PC-3 (cell line): ENCODE results near the gene MFAP2. TPM values are rescaled to one million over a fixed set of nuclear protein-coding genes. Genes with fewer than 3 reads are reported as not detected.

Experiments
- ATAC-seq: fragments of 200-7000 bp; cut with Tn5 transposase; 2 replicates; pipeline ENCODE4 v1.9.1; 2020; ENCODE audit warnings: mild to moderate bottlenecking, moderate library complexity
- BruUV-seq: library from RNA; stranded (reverse); fragments of 400-500 nt; replicated peaks from 2 replicates; lab custom pipeline; 2021; lab: Mats Ljungman, UMichigan
- CTCF ChIA-PET: fragments of 300-600 bp; sonication (Branson Sonifier 250); formaldehyde crosslinking; loops from one replicate; lab custom pipeline; 2022; ENCODE audit warnings: antibody characterized with exemption; lab: Charles Lee
- POLR2A ChIA-PET: fragments of 300-600 bp; sonication (Branson Sonifier 250); formaldehyde crosslinking; loops from one replicate; lab custom pipeline; 2022; ENCODE audit warnings: antibody characterized with exemption; ENCODE audit not compliant: unreplicated experiment; lab: Charles Lee
- DNase-seq: peaks from one replicate; pipeline ENCODE4 v3.0.0-alpha.2; 2015
- H2AFZ ChIP-seq: fragments of 300-600 bp; sonication (generic); 2 replicates; pipeline ENCODE4 v1.6.0; 2016; ENCODE audit warnings: antibody characterized with exemption, low read length
- H3F3A ChIP-seq: fragments of 300-600 bp; sonication (generic); one replicate; pipeline ENCODE4 v1.6.0; 2017; ENCODE audit warnings: antibody characterized with exemption, low read length, control low read depth, mild to moderate bottlenecking; ENCODE audit not compliant: unreplicated experiment
- H3K27ac ChIP-seq: fragments of 300-600 bp; sonication (generic); 2 replicates; pipeline ENCODE4 v1.5.1; 2016; ENCODE audit warnings: mild to moderate bottlenecking, low read length
- H3K27me3 ChIP-seq: fragments of 300-600 bp; sonication (generic); 2 replicates; pipeline ENCODE4 v1.6.1; 2016; ENCODE audit warnings: low read length, mixed read lengths
- H3K36me3 ChIP-seq: fragments of 300-600 bp; sonication (generic); 2 replicates; pipeline ENCODE4 v1.6.1; 2016; ENCODE audit warnings: low read depth, mixed run types, low read length, mixed read lengths
- H3K4me1 ChIP-seq: fragments of 300-600 bp; sonication (generic); 2 replicates; pipeline ENCODE4 v1.5.1; 2016; ENCODE audit warnings: low read length; ENCODE audit not compliant: insufficient read depth
- H3K4me2 ChIP-seq: fragments of 300-600 bp; sonication (generic); 2 replicates; pipeline ENCODE4 v1.6.0; 2016; ENCODE audit warnings: low read length
- H3K4me3 ChIP-seq: fragments of 300-600 bp; sonication (generic); 2 replicates; pipeline ENCODE4 v1.5.1; 2016; ENCODE audit warnings: mild to moderate bottlenecking, low read length, mixed read lengths
- H3K79me2 ChIP-seq: fragments of 300-600 bp; sonication (generic); 2 replicates; pipeline ENCODE4 v1.6.1; 2017; ENCODE audit warnings: low read length, mixed read lengths
- H3K9ac ChIP-seq: fragments of 300-600 bp; sonication (generic); 2 replicates; pipeline ENCODE4 v1.6.0; 2016; ENCODE audit warnings: mild to moderate bottlenecking, low read length
- H3K9me2 ChIP-seq: fragments of 300-600 bp; sonication (generic); replicated peaks from 2 replicates; pipeline ENCODE4 v1.6.1; 2016; ENCODE audit warnings: mixed run types, low read length, mixed read lengths
- H3K9me3 ChIP-seq: fragments of 300-600 bp; sonication (generic); 2 replicates; pipeline ENCODE4 v1.6.1; 2016; ENCODE audit warnings: low read length, mixed read lengths
- H4K20me1 ChIP-seq: fragments of 300-600 bp; sonication (generic); 2 replicates; pipeline ENCODE4 v1.6.1; 2016; ENCODE audit warnings: low read length, mixed read lengths
- EZH2 ChIP-seq: fragments of 300-600 bp; sonication (generic); IDR thresholded peaks from one replicate; pipeline ENCODE4 v1.6.1; 2017; ENCODE audit warnings: antibody characterized with exemption, mild to moderate bottlenecking, low read length; ENCODE audit not compliant: unreplicated experiment
- EZH2phosphoT487 ChIP-seq: fragments of 300-600 bp; sonication (generic); IDR thresholded peaks from 2 replicates; pipeline ENCODE4 v1.6.1; 2018; ENCODE audit warnings: mild to moderate bottlenecking, antibody characterized with exemption, low read length, borderline replicate concordance
- intact Hi-C: fragments of 100-400 bp; cut with micrococcal nuclease; formaldehyde crosslinking; loops from 2 replicates; pipeline ENCODE4 v1.9.0; 2023
- total RNA-seq: library from RNA; depleted of rRNA; stranded (reverse); fragments of >200 nt; gene quantifications from 2 replicates; pipeline ENCODE4 v1.2.3, GENCODE V29; 2014
- TF ChIP-seq, protein P1 (sequence below): fragments of 300-600 bp; sonication (generic); conservative IDR thresholded peaks from 2 replicates; pipeline ENCODE4 v1.5.1; 2017; ENCODE audit warnings: antibody characterized with exemption, low read depth, mild to moderate bottlenecking, low read length

Gene MFAP2
- total RNA-seq, 1 experiment from 2014 or later = 1.8 TPM

DNA sequence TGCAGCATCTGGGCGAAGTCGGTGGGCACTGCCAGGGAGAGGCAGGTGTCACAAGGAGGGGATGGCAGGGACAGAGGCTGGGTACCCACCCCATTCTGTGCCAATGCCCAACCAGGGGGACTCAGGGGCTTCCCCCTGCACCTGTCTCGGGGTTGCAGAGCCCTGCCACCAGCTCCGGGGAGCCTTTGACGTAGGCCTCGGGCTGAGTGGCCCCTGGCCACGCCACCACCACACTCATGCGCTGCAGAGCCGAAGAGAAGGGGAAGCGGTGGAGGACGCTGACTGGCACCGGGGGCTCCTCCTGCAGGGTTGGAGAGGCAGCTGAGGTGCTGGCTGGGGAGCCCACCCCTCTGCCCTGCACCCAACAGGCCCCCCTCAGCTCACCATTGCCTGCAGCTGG lies 11.7 kb upstream of the MFAP2 start:
- Histone ChIP-seq H3K9ac (no peak overlapping the region), H3K9me3 (no peaks in the 10 kb centered on the region), H2AFZ (no peak overlapping the region), H3K9me2 (no peaks in the 10 kb centered on the region), H3F3A (no peaks in the 10 kb centered on the region), H3K4me1 (no peaks in the 10 kb centered on the region), H3K36me3 (no peaks in the 10 kb centered on the region), H3K27me3 (no peaks in the 10 kb centered on the region), H3K4me2 (no peak overlapping the region), H3K79me2 (no peaks in the 10 kb centered on the region), H3K27ac (no peak overlapping the region), H3K4me3 (no peak overlapping the region), H4K20me1 (no peaks in the 10 kb centered on the region)
- no TSS peak for BruUV-seq
- CTCF ChIA-PET = no interaction called here
- DNase-seq (no peak), ATAC-seq (no peak)
- POLR2A ChIA-PET = no interaction called here
- intact Hi-C loops = no loop called here
- TF ChIP-seq, protein P1, sequence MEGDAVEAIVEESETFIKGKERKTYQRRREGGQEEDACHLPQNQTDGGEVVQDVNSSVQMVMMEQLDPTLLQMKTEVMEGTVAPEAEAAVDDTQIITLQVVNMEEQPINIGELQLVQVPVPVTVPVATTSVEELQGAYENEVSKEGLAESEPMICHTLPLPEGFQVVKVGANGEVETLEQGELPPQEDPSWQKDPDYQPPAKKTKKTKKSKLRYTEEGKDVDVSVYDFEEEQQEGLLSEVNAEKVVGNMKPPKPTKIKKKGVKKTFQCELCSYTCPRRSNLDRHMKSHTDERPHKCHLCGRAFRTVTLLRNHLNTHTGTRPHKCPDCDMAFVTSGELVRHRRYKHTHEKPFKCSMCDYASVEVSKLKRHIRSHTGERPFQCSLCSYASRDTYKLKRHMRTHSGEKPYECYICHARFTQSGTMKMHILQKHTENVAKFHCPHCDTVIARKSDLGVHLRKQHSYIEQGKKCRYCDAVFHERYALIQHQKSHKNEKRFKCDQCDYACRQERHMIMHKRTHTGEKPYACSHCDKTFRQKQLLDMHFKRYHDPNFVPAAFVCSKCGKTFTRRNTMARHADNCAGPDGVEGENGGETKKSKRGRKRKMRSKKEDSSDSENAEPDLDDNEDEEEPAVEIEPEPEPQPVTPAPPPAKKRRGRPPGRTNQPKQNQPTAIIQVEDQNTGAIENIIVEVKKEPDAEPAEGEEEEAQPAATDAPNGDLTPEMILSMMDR = no peak
- TF ChIP-seq EZH2phosphoT487 (no peak), EZH2 (no peak)

DNA sequence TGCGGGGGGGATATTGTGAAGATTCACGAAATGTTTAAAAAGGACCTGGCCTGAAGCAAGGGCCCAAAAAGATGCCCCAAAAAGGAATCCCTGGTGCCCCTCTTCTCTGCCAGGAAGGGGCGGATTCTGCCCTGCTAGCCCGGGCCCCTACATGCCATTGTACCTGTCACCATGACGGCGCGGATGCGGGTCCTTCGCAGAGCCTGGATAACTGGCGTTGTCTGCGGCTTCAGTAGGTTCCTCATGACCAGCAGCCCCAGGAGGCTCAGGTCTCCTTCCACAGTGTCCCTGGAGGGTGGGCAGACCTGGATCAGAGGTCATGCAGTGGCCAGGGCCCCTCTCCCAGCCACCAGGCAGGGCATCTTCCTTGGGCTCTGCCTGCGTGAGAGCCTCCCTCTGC lies 11.2 kb upstream of the MFAP2 start:
- H3K27ac ChIP-seq = no peak overlapping the region
- no peaks in the 10 kb centered on the region for H3K79me2 ChIP-seq
- ChIA-PET POLR2A (no interaction called here), CTCF (no interaction called here)
- TF ChIP-seq EZH2 (no peak), EZH2phosphoT487 (no peak)
- TF ChIP-seq, protein P1 = no peak
- H3K9me3 ChIP-seq = no peaks in the 10 kb centered on the region
- no peaks in the 10 kb centered on the region for H4K20me1 ChIP-seq
- no peaks in the 10 kb centered on the region for H3K36me3 ChIP-seq
- no peaks in the 10 kb centered on the region for H3K9me2 ChIP-seq
- no TSS peak for BruUV-seq
- H3K9ac ChIP-seq = no peak overlapping the region
- no peaks in the 10 kb centered on the region for H3F3A ChIP-seq
- DNase-seq = no peak
- ATAC-seq = no peak
- no peak overlapping the region for H2AFZ ChIP-seq
- intact Hi-C loops = no loop called here
- H3K4me2 ChIP-seq = no peak overlapping the region
- no peaks in the 10 kb centered on the region for H3K27me3 ChIP-seq
- H3K4me1 ChIP-seq = no peaks in the 10 kb centered on the region
- no peak overlapping the region for H3K4me3 ChIP-seq

DNA sequence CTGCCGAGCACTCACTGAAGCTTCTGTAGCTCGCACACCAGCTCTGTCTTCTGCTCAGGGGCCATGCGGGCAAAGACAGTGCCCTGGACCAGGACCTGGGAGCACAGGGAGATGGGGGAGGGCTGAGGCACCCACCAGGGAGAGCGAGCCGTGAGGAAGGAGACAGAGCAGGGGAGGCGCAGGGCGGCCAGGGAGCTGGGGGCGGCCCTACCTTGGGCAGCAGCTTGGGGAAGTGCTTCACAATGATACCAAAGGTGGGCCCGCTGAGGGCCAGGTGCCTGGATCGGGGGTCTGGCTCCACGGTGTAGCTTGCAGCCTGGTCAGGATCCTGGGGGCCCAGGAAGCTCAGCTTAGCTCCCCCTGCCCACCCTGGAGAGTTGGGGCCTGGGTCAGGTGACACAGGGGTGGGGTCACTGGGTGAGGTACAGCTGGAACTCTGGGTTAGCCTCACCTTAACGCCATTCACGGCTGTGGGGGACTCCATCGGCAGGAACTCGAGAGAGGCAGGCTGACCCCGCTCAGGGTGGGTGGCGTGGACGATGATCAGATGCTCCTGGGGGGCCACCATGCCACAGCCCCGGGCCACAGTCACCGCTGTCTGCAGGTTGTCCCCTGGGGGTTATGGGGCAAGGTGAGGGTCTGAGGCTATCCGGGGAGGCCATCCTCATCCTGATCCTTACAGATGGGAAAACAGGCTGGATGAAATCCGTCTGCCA lies 9.4 kb upstream of the MFAP2 start:
- ChIA-PET CTCF (no interaction called here), POLR2A (no interaction called here)
- H3K9me3 ChIP-seq = no peaks in the 10 kb centered on the region
- H3K79me2 ChIP-seq = no peaks in the 10 kb centered on the region
- H3K27ac ChIP-seq = no peak overlapping the region
- no peaks in the 10 kb centered on the region for H3K36me3 ChIP-seq
- H3K9ac ChIP-seq = no peak overlapping the region
- no peaks in the 10 kb centered on the region for H3F3A ChIP-seq
- no peaks in the 10 kb centered on the region for H4K20me1 ChIP-seq
- H3K27me3 ChIP-seq = no peaks in the 10 kb centered on the region
- no TSS peak for BruUV-seq
- DNase-seq (no peak), ATAC-seq (no peak)
- TF ChIP-seq, protein P1 = no peak
- TF ChIP-seq EZH2phosphoT487 (no peak), EZH2 (no peak)
- no peak overlapping the region for H3K4me2 ChIP-seq
- no peaks in the 10 kb centered on the region for H3K9me2 ChIP-seq
- no peak overlapping the region for H2AFZ ChIP-seq
- intact Hi-C loops = no loop called here
- peaks cover 4% of the 10 kb centered on the region for H3K4me1 ChIP-seq
- H3K4me3 ChIP-seq = no peak overlapping the region
